Osteoblast (primary cell): ENCODE data around the gene MCM8. TPM values are rescaled to one million over a fixed set of nuclear protein-coding genes. Genes with fewer than 3 reads are reported as not detected.

ENCODE experiments used
- DNase-seq: peaks from one replicate; pipeline ENCODE4 v3.0.0; 2011; ENCODE audit warnings: low spot score, mixed read lengths; ENCODE audit not compliant: insufficient read length; ENCODE audit errors: missing footprints
- H2AFZ ChIP-seq: 2 replicates; pipeline ENCODE4 v1.6.0; 2011; ENCODE audit warnings: mild to moderate bottlenecking, low read length
- H3K27ac ChIP-seq: 2 replicates; pipeline ENCODE4 v1.5.1; 2011; ENCODE audit warnings: mild to moderate bottlenecking, low read depth, low read length, moderate library complexity
- H3K27me3 ChIP-seq: 2 replicates; pipeline ENCODE4 v1.6.0; 2012; ENCODE audit warnings: mild to moderate bottlenecking, control low read depth, inconsistent platforms, low read length, moderate library complexity; ENCODE audit not compliant: insufficient read depth
- H3K36me3 ChIP-seq: 2 replicates; pipeline ENCODE4 v1.5.1; 2011; ENCODE audit warnings: mild to moderate bottlenecking, low read length, control low read depth, moderate library complexity; ENCODE audit not compliant: insufficient read depth
- H3K4me1 ChIP-seq: 2 replicates; pipeline ENCODE4 v1.5.1; 2011; ENCODE audit warnings: mild to moderate bottlenecking, low read length, control low read depth, moderate library complexity; ENCODE audit not compliant: insufficient read depth
- H3K4me2 ChIP-seq: 2 replicates; pipeline ENCODE4 v1.6.0; 2011; ENCODE audit warnings: mild to moderate bottlenecking, low read length; ENCODE audit not compliant: insufficient read depth
- H3K4me3 ChIP-seq: fragments of 200-600 bp; sonication (generic); 3 replicates; pipeline ENCODE4 v1.5.1; 2012; ENCODE audit warnings: mild to moderate bottlenecking, low read length, inconsistent platforms; ENCODE audit not compliant: insufficient read depth
- H3K79me2 ChIP-seq: 2 replicates; pipeline ENCODE4 v1.6.0; 2012; ENCODE audit warnings: mild to moderate bottlenecking, low read length, control low read depth, inconsistent platforms; ENCODE audit not compliant: insufficient read depth
- H3K9me3 ChIP-seq: 2 replicates; pipeline ENCODE4 v1.5.1; 2011; ENCODE audit warnings: low read depth, low read length, control low read depth
- H4K20me1 ChIP-seq: 2 replicates; pipeline ENCODE4 v1.6.0; 2012; ENCODE audit warnings: mild to moderate bottlenecking, low read length, control low read depth; ENCODE audit not compliant: insufficient read depth
- total RNA-seq: library from RNA; depleted of rRNA; stranded (reverse); fragments of >200 nt; gene quantifications from 2 replicates; pipeline ENCODE4 v1.2.3, GENCODE V29; 2012
- TF ChIP-seq, protein P1 (sequence below): IDR thresholded peaks from 2 replicates; pipeline ENCODE4 v1.5.1; 2011; ENCODE audit warnings: mild to moderate bottlenecking, low read depth, low read length, moderate library complexity; ENCODE audit errors: extremely low read depth

The MCM8 gene
- total RNA-seq, 1 donor: 3.3 TPM

DNA sequence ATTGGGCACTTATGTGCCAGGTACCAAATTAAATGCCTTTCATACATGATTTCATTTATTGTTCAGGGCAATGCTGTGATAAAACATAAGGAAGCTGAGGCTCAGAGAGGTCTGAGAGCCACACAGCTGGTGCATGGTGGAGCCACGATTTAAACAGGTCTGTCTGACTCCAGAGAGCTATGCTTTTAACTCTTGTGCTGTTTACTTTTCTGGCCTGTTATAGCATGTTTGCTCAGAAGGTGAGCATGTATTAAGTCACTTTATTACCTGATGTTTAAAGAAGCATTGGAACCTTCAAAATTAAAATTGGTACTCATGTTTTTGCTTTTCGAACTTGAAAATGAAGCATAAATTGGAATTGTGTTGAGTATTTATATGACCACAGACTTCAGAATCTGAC is 26.8 kb downstream of the MCM8 start:
- H3K4me2 ChIP-seq: no peak overlapping the region
- H3K4me3 ChIP-seq: no peak overlapping the region
- H3K4me1 ChIP-seq: peaks cover 6% of the 10 kb centered on the region
- no peaks in the 10 kb centered on the region for H3K27me3 ChIP-seq
- no peaks in the 10 kb centered on the region for H3K9me3 ChIP-seq
- no peak overlapping the region for H2AFZ ChIP-seq
- no peak overlapping the region for H3K27ac ChIP-seq
- no peaks in the 10 kb centered on the region for H3K36me3 ChIP-seq
- H3K79me2 ChIP-seq: no peaks in the 10 kb centered on the region
- DNase-seq: peak; percentile 17
- TF ChIP-seq, protein P1, sequence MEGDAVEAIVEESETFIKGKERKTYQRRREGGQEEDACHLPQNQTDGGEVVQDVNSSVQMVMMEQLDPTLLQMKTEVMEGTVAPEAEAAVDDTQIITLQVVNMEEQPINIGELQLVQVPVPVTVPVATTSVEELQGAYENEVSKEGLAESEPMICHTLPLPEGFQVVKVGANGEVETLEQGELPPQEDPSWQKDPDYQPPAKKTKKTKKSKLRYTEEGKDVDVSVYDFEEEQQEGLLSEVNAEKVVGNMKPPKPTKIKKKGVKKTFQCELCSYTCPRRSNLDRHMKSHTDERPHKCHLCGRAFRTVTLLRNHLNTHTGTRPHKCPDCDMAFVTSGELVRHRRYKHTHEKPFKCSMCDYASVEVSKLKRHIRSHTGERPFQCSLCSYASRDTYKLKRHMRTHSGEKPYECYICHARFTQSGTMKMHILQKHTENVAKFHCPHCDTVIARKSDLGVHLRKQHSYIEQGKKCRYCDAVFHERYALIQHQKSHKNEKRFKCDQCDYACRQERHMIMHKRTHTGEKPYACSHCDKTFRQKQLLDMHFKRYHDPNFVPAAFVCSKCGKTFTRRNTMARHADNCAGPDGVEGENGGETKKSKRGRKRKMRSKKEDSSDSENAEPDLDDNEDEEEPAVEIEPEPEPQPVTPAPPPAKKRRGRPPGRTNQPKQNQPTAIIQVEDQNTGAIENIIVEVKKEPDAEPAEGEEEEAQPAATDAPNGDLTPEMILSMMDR: no peak
- no peaks in the 10 kb centered on the region for H4K20me1 ChIP-seq

DNA sequence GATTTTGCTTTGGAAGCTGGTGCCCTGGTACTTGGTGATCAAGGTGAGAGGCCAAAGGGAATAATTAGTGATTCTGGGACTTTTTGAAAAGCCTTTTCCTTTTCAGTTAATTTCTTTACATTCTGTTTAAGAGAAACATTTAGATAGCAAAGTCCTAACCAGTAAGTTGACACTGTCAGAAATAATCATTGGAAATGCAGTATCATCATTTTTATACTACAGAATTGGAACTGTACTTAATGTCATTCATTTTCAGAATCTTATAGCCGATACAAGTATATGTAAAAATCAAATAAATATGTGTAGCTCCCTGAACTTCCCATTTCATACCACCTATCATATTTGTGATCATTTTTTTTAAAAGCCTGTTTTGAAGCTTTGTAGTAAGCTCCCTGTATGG is 27.5 kb downstream of the MCM8 start:
- TF ChIP-seq, protein P1: no peak
- H3K27ac ChIP-seq: no peak overlapping the region
- H3K4me1 ChIP-seq: peaks cover 4% of the 10 kb centered on the region
- no peak overlapping the region for H3K4me3 ChIP-seq
- H3K27me3 ChIP-seq: no peaks in the 10 kb centered on the region
- H3K9me3 ChIP-seq: no peaks in the 10 kb centered on the region
- no peak overlapping the region for H2AFZ ChIP-seq
- H3K36me3 ChIP-seq: no peaks in the 10 kb centered on the region
- no peak for DNase-seq
- no peaks in the 10 kb centered on the region for H4K20me1 ChIP-seq
- H3K79me2 ChIP-seq: no peaks in the 10 kb centered on the region
- H3K4me2 ChIP-seq: no peak overlapping the region

DNA sequence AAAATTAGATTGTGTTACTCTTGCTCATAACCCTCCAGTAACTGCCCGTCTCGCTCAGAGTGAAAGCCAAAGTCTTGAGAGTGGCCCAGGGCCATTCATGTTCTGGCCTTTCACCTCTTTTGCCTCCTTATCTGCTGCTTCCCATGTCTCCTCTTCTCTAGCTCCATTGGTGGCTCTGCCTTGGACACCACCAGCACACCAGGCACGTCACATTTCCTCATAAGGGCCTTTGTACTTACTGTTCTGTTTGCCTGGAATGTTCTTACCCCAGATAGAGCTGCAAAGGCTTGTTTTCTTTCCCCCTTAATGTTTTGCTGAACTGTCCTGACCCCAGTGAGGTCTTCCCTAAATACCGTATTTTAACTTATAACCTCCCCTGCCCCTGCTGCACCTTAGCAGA is 29.3 kb downstream of the MCM8 start:
- H3K79me2 ChIP-seq: no peaks in the 10 kb centered on the region
- no peaks in the 10 kb centered on the region for H3K27me3 ChIP-seq
- no peak for DNase-seq
- no peak overlapping the region for H3K4me3 ChIP-seq
- no peaks in the 10 kb centered on the region for H3K9me3 ChIP-seq
- H3K4me1 ChIP-seq: no peaks in the 10 kb centered on the region
- no peak overlapping the region for H3K27ac ChIP-seq
- H4K20me1 ChIP-seq: no peaks in the 10 kb centered on the region
- H3K4me2 ChIP-seq: no peak overlapping the region
- H3K36me3 ChIP-seq: no peaks in the 10 kb centered on the region
- H2AFZ ChIP-seq: no peak overlapping the region
- TF ChIP-seq, protein P1: no peak

DNA sequence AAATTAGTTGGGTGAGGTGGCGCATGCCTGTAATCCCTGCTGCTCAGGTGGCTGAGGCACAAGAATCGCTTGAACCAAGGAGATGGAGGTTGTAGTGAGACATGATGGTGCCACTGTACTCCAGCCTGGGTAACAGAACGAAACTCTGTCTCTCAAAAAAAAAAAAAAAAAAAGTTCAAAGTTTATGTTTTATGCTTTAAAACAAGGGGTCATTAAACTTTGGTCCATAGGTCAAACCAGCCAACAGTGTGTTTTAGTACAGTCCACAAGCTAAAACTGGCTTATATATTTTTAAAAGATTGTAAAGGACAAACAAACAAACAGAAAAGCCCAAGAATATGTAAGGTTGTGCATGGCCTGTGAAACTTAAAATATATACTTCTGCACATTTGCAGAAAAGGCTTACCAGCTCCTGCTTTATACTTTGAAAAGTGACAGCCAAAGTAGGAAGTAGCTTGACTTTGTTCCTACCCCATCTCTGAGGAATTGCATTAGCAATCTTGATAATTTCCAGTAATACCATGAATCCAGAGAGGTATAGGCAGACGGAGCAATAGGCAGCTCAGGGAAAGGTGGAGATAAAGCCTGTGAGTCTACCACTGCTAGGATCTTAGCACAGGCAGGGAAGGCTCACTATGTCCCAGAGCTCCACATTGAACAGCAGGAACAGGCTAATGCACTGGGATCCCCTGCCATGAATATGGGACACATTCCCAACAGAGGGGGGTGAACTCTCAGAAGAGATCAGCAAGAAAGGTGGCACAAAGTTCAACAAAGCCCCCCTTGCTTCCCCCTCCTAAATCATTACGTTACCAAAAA is 30.5 kb downstream of the MCM8 start:
- Histone ChIP-seq H3K36me3 (no peaks in the 10 kb centered on the region), H3K27me3 (no peaks in the 10 kb centered on the region), H3K27ac (no peak overlapping the region), H3K4me1 (no peaks in the 10 kb centered on the region), H3K79me2 (no peaks in the 10 kb centered on the region), H3K9me3 (no peaks in the 10 kb centered on the region), H4K20me1 (no peaks in the 10 kb centered on the region), H3K4me3 (no peak overlapping the region), H2AFZ (no peak overlapping the region), H3K4me2 (no peak overlapping the region)
- no peak for DNase-seq
- TF ChIP-seq, protein P1: no peak
